HG02678 (cell line): ENCODE results near the gene RASAL3.
"Not testable (repeated sequence)": the region's sequence is repeated elsewhere in the genome, so short reads cannot be mapped to it uniquely, and the experiment has no call there.

ENCODE experiments used
- ATAC-seq: cut with Tn5 transposase; IDR thresholded peaks from one replicate; pipeline ENCODE4 v1.9.1; 2021; ENCODE audit warnings: mild to moderate bottlenecking, moderate library complexity; ENCODE audit not compliant: unreplicated experiment

The RASAL3 gene

GRCh38 chr19:15421721-15422260, 42.6 kb downstream of the RASAL3 start:
- ATAC-seq = no peak

DNA sequence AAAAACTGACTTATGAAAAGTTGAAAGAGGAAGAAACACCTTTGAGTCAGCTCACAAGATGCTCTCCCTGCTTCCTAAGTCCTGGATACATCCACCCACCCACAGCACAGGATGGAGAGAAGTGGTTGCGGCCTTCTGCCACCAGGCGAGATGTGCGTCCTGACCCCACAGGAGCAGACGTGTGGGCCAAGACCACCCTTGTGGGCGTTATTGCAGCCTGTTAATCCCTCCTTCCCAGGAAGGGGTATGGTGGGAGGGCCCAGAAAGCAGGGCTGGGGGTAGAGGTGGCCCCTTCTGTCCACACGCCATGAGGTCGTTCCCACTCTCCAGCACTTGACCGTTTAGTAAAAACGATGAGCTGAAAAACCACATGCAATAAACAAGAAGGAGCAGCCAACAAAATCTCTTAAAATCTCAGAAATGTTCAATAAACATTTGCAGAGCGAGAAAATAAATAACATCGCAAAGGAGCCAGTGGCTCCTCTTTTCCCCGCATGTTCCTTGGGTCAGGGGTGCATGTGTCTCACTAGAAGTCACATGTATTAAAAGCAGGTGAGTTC, 43.1 kb downstream of the RASAL3 start:
- ATAC-seq = no peak

GRCh38 chr19:15419413-15420025, 44.8 kb downstream of the RASAL3 start:
- ATAC-seq = no peak

GRCh38 chr19:15418579-15419412, 45.5 kb downstream of the RASAL3 start, which contains the start of gene AKAP8L:
Gene AKAP8L (minus strand): TSS chr19:15418988. CDS start chr19:15418923, 65 bp downstream.
- ATAC-seq = peak; percentile 97

- no peak for ATAC-seq
Measured at GRCh38 chr19:15418231-15418578, 46.1 kb downstream of the RASAL3 start.

DNA sequence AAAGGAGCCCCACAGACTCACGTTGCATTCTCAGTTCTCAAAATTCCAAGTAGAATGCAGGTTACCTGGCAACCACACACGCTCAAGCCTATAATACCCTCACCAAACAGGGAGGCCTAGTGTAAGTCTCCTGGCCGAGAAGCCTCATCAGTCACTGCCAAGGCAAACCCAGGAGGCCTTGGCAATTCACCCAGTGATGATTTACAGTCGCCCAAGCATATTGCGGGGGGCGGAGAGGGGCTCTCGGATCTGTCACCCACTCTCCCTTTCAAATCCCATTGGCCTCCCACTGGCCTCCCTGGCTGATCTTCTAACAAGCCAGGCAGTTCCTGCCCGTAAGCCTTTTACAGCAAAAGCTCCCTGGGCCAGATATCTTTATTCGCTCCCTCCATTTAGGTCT, 46.6 kb downstream of the RASAL3 start:
- ATAC-seq = no peak

DNA sequence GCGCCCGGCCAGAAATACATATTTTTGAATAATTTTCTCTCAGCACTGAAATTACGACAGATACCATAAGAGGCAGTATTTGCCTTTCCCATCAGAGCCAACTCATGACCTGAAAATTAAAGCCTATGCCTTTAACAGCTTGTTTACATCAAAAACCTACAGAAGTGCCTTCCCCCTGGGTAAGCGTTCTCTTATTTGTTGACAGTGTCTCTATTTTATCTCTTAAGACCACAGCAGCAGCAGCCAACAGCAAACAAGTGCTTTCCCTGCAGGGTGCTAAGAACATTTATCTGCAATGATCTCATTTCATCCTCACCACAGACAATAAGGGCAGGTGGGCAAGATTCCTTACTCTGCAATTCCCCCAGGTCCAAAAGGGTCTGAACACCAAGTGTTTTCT, 51.5 kb downstream of the RASAL3 start:
- no peak for ATAC-seq

DNA sequence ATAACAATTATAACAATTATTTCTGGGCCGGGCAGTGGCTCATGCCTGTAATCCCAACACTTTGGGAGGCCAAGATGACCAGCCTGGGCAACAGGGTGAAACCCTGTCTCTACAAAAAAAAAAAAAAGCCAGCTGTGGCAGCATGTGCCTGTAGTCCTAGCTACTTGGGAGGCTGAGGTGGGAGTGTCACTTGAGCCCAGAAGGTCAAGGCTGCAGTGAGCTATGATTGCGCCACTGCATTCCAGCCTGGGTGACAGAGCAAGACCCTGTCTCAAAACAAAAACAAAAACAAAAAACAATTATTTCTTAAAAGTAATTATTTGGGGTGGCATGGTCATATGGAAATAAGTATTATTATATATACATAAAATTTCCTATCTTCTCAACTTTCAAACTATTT, 53.0 kb downstream of the RASAL3 start:
- ATAC-seq = not testable (repeated sequence)

DNA sequence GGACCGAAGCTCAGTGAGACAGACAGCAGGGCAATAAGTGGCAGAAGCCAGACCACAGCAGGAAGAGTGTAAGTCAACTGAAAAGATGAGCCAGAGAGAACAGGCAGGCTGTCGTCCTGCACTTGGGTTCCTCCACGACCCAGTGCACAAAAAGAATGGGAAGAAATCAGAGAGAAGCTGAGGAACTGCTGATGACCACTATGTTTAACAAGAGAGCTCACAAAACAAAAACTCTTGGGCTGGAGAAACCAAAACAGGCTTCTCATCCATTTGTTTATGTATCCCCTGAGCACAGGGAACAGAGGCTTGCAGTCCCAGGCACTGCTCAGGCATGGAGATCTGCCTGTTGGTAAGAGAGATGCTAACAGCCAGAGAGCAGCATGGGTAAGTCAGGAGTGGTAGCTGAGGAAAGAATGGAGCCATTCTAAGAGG, 59.5 kb downstream of the RASAL3 start:
- ATAC-seq = no peak

DNA sequence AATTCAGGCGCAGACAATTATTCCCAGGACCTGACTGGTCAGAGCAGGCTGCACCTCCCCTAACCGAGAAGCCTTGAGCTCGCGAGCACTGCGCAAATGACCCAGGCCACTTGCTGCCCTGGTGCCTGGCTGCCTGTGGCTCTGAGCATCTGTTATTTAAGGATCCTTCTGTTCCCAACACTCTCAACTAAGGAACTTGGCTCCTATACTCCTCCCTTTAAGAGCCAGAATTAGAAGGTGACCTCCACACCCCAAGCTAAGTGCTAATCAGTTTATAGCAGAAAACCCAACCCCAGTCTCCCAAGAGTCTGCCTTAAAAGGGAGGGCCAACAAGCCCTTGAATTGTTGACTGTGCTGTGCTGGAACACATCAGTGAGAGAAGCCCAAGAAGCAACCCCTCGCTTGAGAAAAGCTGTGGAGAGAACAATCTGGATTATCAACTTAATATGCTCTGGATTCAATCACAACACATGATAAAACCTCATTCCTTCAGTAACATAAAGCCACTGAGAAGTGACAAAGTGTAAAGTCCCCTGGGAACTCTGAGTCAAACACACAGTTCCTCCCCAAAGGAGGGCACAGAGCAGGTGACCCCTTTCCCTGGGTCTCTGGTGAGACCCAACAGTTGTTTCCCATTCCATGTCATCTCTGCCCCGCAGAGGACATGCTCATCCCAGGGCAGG, 60.1 kb downstream of the RASAL3 start:
- no peak for ATAC-seq

GRCh38 chr19:15403151-15403531, 61.2 kb downstream of the RASAL3 start:
- ATAC-seq = no peak

- ATAC-seq = no peak
Measured at GRCh38 chr19:15402411-15403150, 61.8 kb downstream of the RASAL3 start.
